ENCODE data around the gene IL1R1. TPM values are rescaled to one million over a fixed set of nuclear protein-coding genes. Genes with fewer than 3 reads are reported as not detected.

IL1R1 gene
- total RNA-seq, 1 donor from 2014 or later = 1.0 TPM

GRCh38 chr2:102168026-102168771 is 25.7 kb downstream of the IL1R1 start:
- Mint-ChIP-seq H3K4me1 (ENCODE audit: unreplicated experiment) (peaks cover 2% of the 10 kb centered on the region), H3K36me3 (ENCODE audit: low read depth, unreplicated experiment) (no peaks in the 10 kb centered on the region), H3K9me3 (ENCODE audit: unreplicated experiment) (no peaks in the 10 kb centered on the region), H3K27ac (ENCODE audit: unreplicated experiment) (no peak overlapping the region), H3K4me3 (ENCODE audit: unreplicated experiment) (no peak overlapping the region), H3K27me3 (ENCODE audit: unreplicated experiment) (no peaks in the 10 kb centered on the region)
- DNase-seq (ENCODE audit: low spot score) = no peak
- TF ChIP-seq CTCF (IDR thresholded peaks at IDR 0.05; ENCODE audit: unreplicated experiment) = no peak

GRCh38 chr2:102171946-102172345 is 29.4 kb downstream of the IL1R1 start:
- TF ChIP-seq CTCF (IDR thresholded peaks at IDR 0.05; ENCODE audit: unreplicated experiment) = no peak
- no peak for DNase-seq (ENCODE audit: low spot score)
- no peak overlapping the region for H3K27ac Mint-ChIP-seq (ENCODE audit: unreplicated experiment)
- no peaks in the 10 kb centered on the region for H3K36me3 Mint-ChIP-seq (ENCODE audit: low read depth, unreplicated experiment)
- no peak overlapping the region for H3K4me3 Mint-ChIP-seq (ENCODE audit: unreplicated experiment)
- no peaks in the 10 kb centered on the region for H3K9me3 Mint-ChIP-seq (ENCODE audit: unreplicated experiment)
- H3K4me1 Mint-ChIP-seq (ENCODE audit: unreplicated experiment) = peaks cover 2% of the 10 kb centered on the region
- no peaks in the 10 kb centered on the region for H3K27me3 Mint-ChIP-seq (ENCODE audit: unreplicated experiment)

- DNase-seq (ENCODE audit: low spot score) = no peak
- peaks cover 2% of the 10 kb centered on the region for H3K4me1 Mint-ChIP-seq (ENCODE audit: unreplicated experiment)
- H3K9me3 Mint-ChIP-seq (ENCODE audit: unreplicated experiment) = no peaks in the 10 kb centered on the region
- no peaks in the 10 kb centered on the region for H3K36me3 Mint-ChIP-seq (ENCODE audit: low read depth, unreplicated experiment)
- no peaks in the 10 kb centered on the region for H3K27me3 Mint-ChIP-seq (ENCODE audit: unreplicated experiment)
- no peak overlapping the region for H3K4me3 Mint-ChIP-seq (ENCODE audit: unreplicated experiment)
- TF ChIP-seq CTCF (IDR thresholded peaks at IDR 0.05; ENCODE audit: unreplicated experiment) = no peak
- H3K27ac Mint-ChIP-seq (ENCODE audit: unreplicated experiment) = no peak overlapping the region
Observed at GRCh38 chr2:102172745-102173144, 30.2 kb downstream of the IL1R1 start.

- Mint-ChIP-seq H3K4me1 (ENCODE audit: unreplicated experiment) (peaks cover 2% of the 10 kb centered on the region), H3K4me3 (ENCODE audit: unreplicated experiment) (no peak overlapping the region), H3K36me3 (ENCODE audit: low read depth, unreplicated experiment) (no peaks in the 10 kb centered on the region), H3K27ac (ENCODE audit: unreplicated experiment) (no peak overlapping the region), H3K9me3 (ENCODE audit: unreplicated experiment) (no peaks in the 10 kb centered on the region), H3K27me3 (ENCODE audit: unreplicated experiment) (no peaks in the 10 kb centered on the region)
- TF ChIP-seq CTCF (IDR thresholded peaks at IDR 0.05; ENCODE audit: unreplicated experiment) = no peak
- DNase-seq (ENCODE audit: low spot score) = no peak
Observed at GRCh38 chr2:102176172-102176571, 33.6 kb downstream of the IL1R1 start.

- no peak overlapping the region for H3K4me3 Mint-ChIP-seq (ENCODE audit: unreplicated experiment)
Observed at GRCh38 chr2:102177814-102178478, 35.4 kb downstream of the IL1R1 start.

More at GRCh38 chr2:102177814-102178478, 35.4 kb downstream of the IL1R1 start:
- Mint-ChIP-seq H3K27me3 (ENCODE audit: unreplicated experiment) (no peaks in the 10 kb centered on the region), H3K36me3 (ENCODE audit: low read depth, unreplicated experiment) (no peaks in the 10 kb centered on the region), H3K27ac (ENCODE audit: unreplicated experiment) (no peak overlapping the region), H3K4me1 (ENCODE audit: unreplicated experiment) (peaks cover under 1% of the 10 kb centered on the region), H3K9me3 (ENCODE audit: unreplicated experiment) (no peaks in the 10 kb centered on the region)
- no peak for DNase-seq (ENCODE audit: low spot score)
- TF ChIP-seq CTCF (IDR thresholded peaks at IDR 0.05; ENCODE audit: unreplicated experiment) = no peak
